ENCODE results near the gene TNFAIP8. TPM values are rescaled to one million over a fixed set of nuclear protein-coding genes. Genes with fewer than 3 reads are reported as not detected.

The TNFAIP8 gene
- total RNA-seq (2013; cell fraction: nucleolus; rRNA removed) = 75.1 and 80.9 TPM in 2 replicates
- total RNA-seq (2014; rRNA removed) = 140 and 157 TPM in 2 replicates
- 178 and 183 TPM in 2 replicates for total RNA-seq (2014; rRNA removed; fragmentation: Illumina TruSeq; extraction: Trizol)
- total RNA-seq (2021) = 116 and 124 TPM in 2 replicates
- 51.5 TPM for polyA plus RNA-seq (2011; ENCODE audit: low read depth)
- 169 and 264 TPM in 2 replicates for polyA plus RNA-seq (2011; rRNA removed)
- 66.2 and 70.2 TPM in 2 replicates for polyA plus RNA-seq (2011; cell fraction: cytosol; rRNA removed)
- polyA plus RNA-seq (2011; cell fraction: nucleus; rRNA removed) = 51.6 and 57.2 TPM in 2 replicates
- polyA plus RNA-seq (2012) = 82.6 and 119 TPM in 2 replicates
- polyA plus RNA-seq (2014; fragmentation: Illumina TruSeq; extraction: Trizol) = 180 and 219 TPM in 2 replicates
- polyA plus RNA-seq (2014; fragmentation: Nextera tagmentation; extraction: Ambion mirVana) = 100 to 1,000 TPM; 217 to 324 TPM
- polyA plus RNA-seq (2014; rRNA removed) = 108 and 144 TPM in 2 replicates
- polyA plus RNA-seq (2016; fragmentation: Nextera tagmentation; extraction: Ambion mirVana) = 100 to 1,000 TPM; 177 to 181 TPM
- 69.6 and 132 TPM in 2 replicates for polyA minus RNA-seq (2011; rRNA and poly(A)+ RNA removed)
- 56.4 and 60.0 TPM in 2 replicates for polyA minus RNA-seq (2011; cell fraction: cytosol; rRNA and poly(A)+ RNA removed)
- polyA minus RNA-seq (2011; cell fraction: nucleus; rRNA and poly(A)+ RNA removed) = 30.6 and 45.0 TPM in 2 replicates
- percentile 96 among the genes with signal in this experiment for Bru-seq, nascent RNA
- percentile 83 among the genes with signal in this experiment for BruChase-seq, experiment 1, labeled RNA remaining after a 6-hour chase
- percentile 86 among the genes with signal in this experiment for BruChase-seq, experiment 2, labeled RNA remaining after a 2-hour chase
- long read RNA-seq, experiment 1, full-length matches to known transcripts = 132 of 151 reads
- long read RNA-seq, experiment 1, partial matches to known transcripts = 6 of 151 reads
- long read RNA-seq, experiment 1, other reads (novel, unspliced or antisense) = 13 of 151 reads
- long read RNA-seq, experiment 2, full-length matches to known transcripts = 1,691 of 1,839 reads
- long read RNA-seq, experiment 2, partial matches to known transcripts = 27 of 1,839 reads
- long read RNA-seq, experiment 2, other reads (novel, unspliced or antisense) = 121 of 1,839 reads

DNA sequence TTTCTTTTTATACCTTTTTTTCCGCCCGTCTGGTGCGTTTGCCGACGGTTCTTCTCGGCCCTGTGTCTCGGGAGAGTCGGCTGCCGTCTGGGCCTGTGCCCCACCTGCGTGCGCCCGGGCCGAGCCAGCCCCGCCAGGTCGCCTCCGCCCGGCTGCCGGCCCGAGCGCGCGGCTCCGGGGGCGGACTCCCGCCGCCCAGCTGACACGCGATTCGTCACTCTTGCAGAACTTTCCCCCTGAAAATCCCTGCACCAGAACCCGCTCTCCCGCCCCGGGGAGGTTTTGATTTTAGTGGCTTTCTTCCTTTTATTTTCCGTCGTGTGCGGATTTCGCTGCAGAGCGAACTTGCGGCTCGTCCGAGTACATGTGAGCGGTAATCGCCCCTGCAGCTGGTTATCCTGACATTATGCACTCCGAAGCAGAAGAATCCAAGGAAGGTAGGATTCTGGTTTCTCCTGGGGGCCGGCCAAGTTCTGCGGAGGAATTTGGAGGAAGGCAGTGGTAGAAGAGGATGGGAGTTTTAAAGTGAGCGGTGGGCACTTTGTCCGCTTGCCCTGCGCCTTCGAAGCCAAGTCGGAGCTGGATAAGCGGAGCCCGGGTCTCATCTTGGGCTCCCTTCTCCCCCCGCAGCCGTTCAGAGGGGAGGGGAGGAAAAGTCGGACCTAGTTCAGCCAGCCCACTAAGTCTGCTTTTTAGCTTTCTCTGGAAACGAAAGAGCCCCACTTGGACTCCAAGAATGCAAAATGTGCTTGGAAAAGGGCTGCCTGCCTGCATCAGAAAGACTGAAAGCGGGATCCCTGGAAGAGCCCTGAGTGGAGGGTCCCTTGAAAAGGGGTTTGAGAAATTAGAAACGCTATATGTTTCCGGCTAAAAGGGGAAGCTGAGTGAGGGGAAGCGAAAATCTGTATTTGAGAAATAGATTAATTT, at the start of gene TNFAIP8:
TSS of gene TNFAIP8 (plus strand) at position 335 of the 927 bp plus-strand sequence. CDS start at position 407, 72 bp downstream.
- ATAC-seq = peak; percentile 66
- ChIA-PET RAD21 (ENCODE audit: unreplicated experiment) (interaction anchor here (0.8 to 17.9 kb wide), 17 partner anchors 12 to 88 kb away, joined by 3 to 501 read pairs (median 4); no protein-coding TSS in a partner anchor), SMC1A (ENCODE audit: uncharacterized antibody, unreplicated experiment) (interaction anchor here (0.7 to 34.8 kb wide), 19 partner anchors 7 to 86 kb away, joined by 3 to 1117 read pairs (median 7); partner anchors contain the start of gene TNFAIP8), CTCF (interaction anchor here (0.7 to 6.4 kb wide), 11 partner anchors 10 to 334 kb away, joined by 3 to 154 read pairs (median 3); no protein-coding TSS in a partner anchor), POLR2A (interaction anchor here (0.8 to 20.5 kb wide), 14 partner anchors 12 to 86 kb away, joined by 3 to 657 read pairs (median 7); no protein-coding TSS in a partner anchor)
- in situ Hi-C loops (cut with MboI) = no loop called here
- intact Hi-C loops (cut with micrococcal nuclease; ENCODE audit: unreplicated experiment) = loop anchor here (1.0 to 10.0 kb wide), 5 partner anchors 11 to 631 kb away; partner anchors contain the start of gene DMXL1
- Histone ChIP-seq H3K27ac (ENCODE audit: control insufficient read depth, insufficient read depth) (peak within 1 kb of the TSS; percentile 92), H3K4me1 (ENCODE audit: control insufficient read depth, insufficient read depth, low read length) (peaks cover 40% of the 10 kb centered on the region), H3K9me3 (replicated peaks; ENCODE audit: control insufficient read depth, insufficient read depth, low read length) (no peaks in the 10 kb centered on the region), H3K4me3 (peak within 1 kb of the TSS; percentile 96), H3K27me3 (replicated peaks in 1 of 2; ENCODE audit: control insufficient read depth in 2 of 2, insufficient read depth in 2 of 2, low read length in 1 of 2) (no peaks in the 10 kb centered on the region), H2AFZ (ENCODE audit: control insufficient read depth, low read depth, low read length) (no peak within 1 kb of the TSS), H4K20me1 (ENCODE audit: control insufficient read depth, insufficient read depth) (peaks cover 9% of the 10 kb centered on the region; the same call in 1 of the 2 replicates), H3K36me3 (ENCODE audit: control insufficient read depth in 2 of 2, insufficient read depth in 2 of 2, low read length in 1 of 2) (peaks cover 0 to 10% of the 10 kb centered on the region in 2 experiments; a peak in 1 of 4 replicates), H3K9ac (ENCODE audit: control insufficient read depth, insufficient read depth, low read length) (peak within 1 kb of the TSS; percentile 65), H3K4me2 (ENCODE audit: control insufficient read depth, insufficient read depth) (peak within 1 kb of the TSS; percentile 95), H3K79me2 (ENCODE audit: control insufficient read depth, insufficient read depth, low read length) (peaks cover 100% of the 10 kb centered on the region)
- BruUV-seq (replicated peaks) = TSS peak; percentile 67
- DNase-seq (ENCODE audit: low read depth, low spot score) = no peak
- no peak for FAIRE-seq
- 1% methylated on average over 60 of the region's 60 CpGs for WGBS (ENCODE audit: insufficient coverage, insufficient replicate concordance, low lambda C conversion rate, missing lambda C conversion rate)
- TF ChIP-seq, protein P1, sequence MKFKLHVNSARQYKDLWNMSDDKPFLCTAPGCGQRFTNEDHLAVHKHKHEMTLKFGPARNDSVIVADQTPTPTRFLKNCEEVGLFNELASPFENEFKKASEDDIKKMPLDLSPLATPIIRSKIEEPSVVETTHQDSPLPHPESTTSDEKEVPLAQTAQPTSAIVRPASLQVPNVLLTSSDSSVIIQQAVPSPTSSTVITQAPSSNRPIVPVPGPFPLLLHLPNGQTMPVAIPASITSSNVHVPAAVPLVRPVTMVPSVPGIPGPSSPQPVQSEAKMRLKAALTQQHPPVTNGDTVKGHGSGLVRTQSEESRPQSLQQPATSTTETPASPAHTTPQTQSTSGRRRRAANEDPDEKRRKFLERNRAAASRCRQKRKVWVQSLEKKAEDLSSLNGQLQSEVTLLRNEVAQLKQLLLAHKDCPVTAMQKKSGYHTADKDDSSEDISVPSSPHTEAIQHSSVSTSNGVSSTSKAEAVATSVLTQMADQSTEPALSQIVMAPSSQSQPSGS (IDR thresholded peaks at IDR 0.05; ENCODE audit: low read length) = peak; percentile 32
- no peak for TF ChIP-seq ZNF274 (IDR thresholded peaks at IDR 0.05; ENCODE audit: insufficient read depth, insufficient read length)
- no peak for TF ChIP-seq E2F4 (IDR thresholded peaks at IDR 0.05; ENCODE audit: low read depth, low read length)
- 0 out of 2 replicates have a peak, but pooled peaks have one; percentile 16 for TF ChIP-seq NBN (IDR thresholded peaks at IDR 0.05)
- TF ChIP-seq, protein P2, sequence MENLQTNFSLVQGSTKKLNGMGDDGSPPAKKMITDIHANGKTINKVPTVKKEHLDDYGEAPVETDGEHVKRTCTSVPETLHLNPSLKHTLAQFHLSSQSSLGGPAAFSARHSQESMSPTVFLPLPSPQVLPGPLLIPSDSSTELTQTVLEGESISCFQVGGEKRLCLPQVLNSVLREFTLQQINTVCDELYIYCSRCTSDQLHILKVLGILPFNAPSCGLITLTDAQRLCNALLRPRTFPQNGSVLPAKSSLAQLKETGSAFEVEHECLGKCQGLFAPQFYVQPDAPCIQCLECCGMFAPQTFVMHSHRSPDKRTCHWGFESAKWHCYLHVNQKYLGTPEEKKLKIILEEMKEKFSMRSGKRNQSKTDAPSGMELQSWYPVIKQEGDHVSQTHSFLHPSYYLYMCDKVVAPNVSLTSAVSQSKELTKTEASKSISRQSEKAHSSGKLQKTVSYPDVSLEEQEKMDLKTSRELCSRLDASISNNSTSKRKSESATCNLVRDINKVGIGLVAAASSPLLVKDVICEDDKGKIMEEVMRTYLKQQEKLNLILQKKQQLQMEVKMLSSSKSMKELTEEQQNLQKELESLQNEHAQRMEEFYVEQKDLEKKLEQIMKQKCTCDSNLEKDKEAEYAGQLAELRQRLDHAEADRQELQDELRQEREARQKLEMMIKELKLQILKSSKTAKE (IDR thresholded peaks at IDR 0.05; ENCODE audit: low read depth, poor library complexity, severe bottlenecking) = no peak
- TF ChIP-seq RCOR1 (conservative IDR thresholded peaks at IDR 0.05; ENCODE audit: low read depth, low read length) = no peak
- no peak for TF ChIP-seq TCF7 (IDR thresholded peaks at IDR 0.05; ENCODE audit: borderline replicate concordance)
- peak in 1 of 2 experiments; percentile 58; a peak in 1 of 4 replicates for TF ChIP-seq ETV6 (conservative IDR thresholded peaks at IDR 0.05 in 1 of 2, IDR thresholded peaks at IDR 0.05 in 1 of 2; ENCODE audit: borderline replicate concordance in 1 of 2, low read depth in 1 of 2)
- no peak for TF ChIP-seq STAT3 (IDR thresholded peaks at IDR 0.05; ENCODE audit: low read depth, low read length)
- TF ChIP-seq SPI1 (IDR thresholded peaks at IDR 0.05; ENCODE audit: borderline replicate concordance, insufficient read depth, low read depth, low read length) = peak; percentile 75; the same call in 1 of the 2 replicates

Data from GM12878 (cell line).